HEK293 (cell line): ENCODE measurements around the gene PDE2A.

Source experiments
- CTCF ChIA-PET: fragments of 350-600 bp; formaldehyde crosslinking; extraction: SDS; loops from one replicate; lab custom pipeline; 2021; ENCODE audit warnings: antibody characterized with exemption; lab: Yijun Ruan, JAX
- POLR2A ChIA-PET: fragments of 300-600 bp; formaldehyde crosslinking; extraction: SDS; loops from one replicate; lab custom pipeline; 2020; ENCODE audit warnings: antibody characterized with exemption, inconsistent platforms; lab: Yijun Ruan, JAX
- H3K27ac ChIP-seq: fragments of 200-500 bp; sonication (Bioruptor generic); 2 replicates; pipeline ENCODE4 v1.5.1; 2014; ENCODE audit warnings: low read depth, low read length, control low read depth, inconsistent platforms; ENCODE audit errors: extremely low read depth
- H3K36me3 ChIP-seq, 2 experiments: fragments of 200-500 bp in 1 of 2; sonication (Bioruptor generic) in 1 of 2; 1 replicate in 1 of 2; 2 replicates in 1 of 2; pipeline ENCODE4 v1.5.1; 2014 to 2017; ENCODE audit warnings: inconsistent platforms in 2 of 2, low read length in 2 of 2; ENCODE audit not compliant: control insufficient read depth in 2 of 2, insufficient read depth in 1 of 2
- H3K4me1 ChIP-seq: fragments of 200-500 bp; sonication (Bioruptor generic); 2 replicates; pipeline ENCODE4 v1.5.1; 2014; ENCODE audit warnings: mild to moderate bottlenecking, low read length, inconsistent platforms; ENCODE audit not compliant: control insufficient read depth, insufficient read depth
- H3K4me3 ChIP-seq: 2 replicates; pipeline ENCODE4 v1.5.1; 2011; ENCODE audit warnings: low read depth, mild to moderate bottlenecking, control low read depth, low read length, moderate library complexity
- H3K9me3 ChIP-seq: fragments of 200-500 bp; sonication (Bioruptor generic); 2 replicates; pipeline ENCODE4 v1.5.1; 2014; ENCODE audit warnings: low read depth, low read length, inconsistent platforms; ENCODE audit not compliant: control insufficient read depth, insufficient read depth
- BCL11B ChIP-seq: fragments of 450-650 bp; formaldehyde crosslinking; IDR thresholded peaks from 2 replicates; pipeline ENCODE4 v1.5.1; 2016; ENCODE audit warnings: low read depth, missing biosample characterization, missing genetic modification characterization
- INSM2 ChIP-seq: fragments of 450-650 bp; formaldehyde crosslinking; IDR thresholded peaks from 2 replicates; pipeline ENCODE4 v1.5.1; 2016; ENCODE audit warnings: missing biosample characterization, missing genetic modification characterization
- KLF10 ChIP-seq: fragments of 450-650 bp; IDR thresholded peaks from 2 replicates; pipeline ENCODE4 v1.5.1; 2018; ENCODE audit warnings: missing biosample characterization, mild to moderate bottlenecking, missing genetic modification characterization
- KLF8 ChIP-seq: fragments of 450-650 bp; formaldehyde crosslinking; IDR thresholded peaks from 2 replicates; pipeline ENCODE4 v1.5.1; 2016; ENCODE audit warnings: missing biosample characterization, missing genetic modification characterization
- MZF1 ChIP-seq: fragments of 450-650 bp; formaldehyde crosslinking; IDR thresholded peaks from 2 replicates; pipeline ENCODE4 v1.5.1; 2017; ENCODE audit warnings: missing biosample characterization, missing genetic modification characterization, borderline replicate concordance
- SCRT2 ChIP-seq: fragments of 450-650 bp; formaldehyde crosslinking; IDR thresholded peaks from 2 replicates; pipeline ENCODE4 v1.5.1; 2016; ENCODE audit warnings: missing biosample characterization, missing genetic modification characterization
- ZNF266 ChIP-seq: fragments of 450-650 bp; formaldehyde crosslinking; IDR thresholded peaks from 2 replicates; pipeline ENCODE4 v1.5.1; 2016; ENCODE audit warnings: missing biosample characterization, missing genetic modification characterization, low read depth
- ZNF274 ChIP-seq, 2 experiments: fragments of 200-500 bp in 1 of 2; fragments of 450-650 bp in 1 of 2; sonication (Bioruptor generic) in 1 of 2; formaldehyde crosslinking in 1 of 2; IDR thresholded peaks; 2 replicates each; pipeline versions ENCODE4 v1.5.1 to v1.6.1; 2014 to 2016; ENCODE audit warnings: borderline replicate concordance in 1 of 2, inconsistent platforms in 1 of 2, low read length in 1 of 2, missing biosample characterization in 1 of 2, missing genetic modification characterization in 1 of 2
- ZNF292 ChIP-seq: fragments of 450-650 bp; formaldehyde crosslinking; IDR thresholded peaks from 2 replicates; pipeline ENCODE4 v1.5.1; 2016; ENCODE audit warnings: low read depth, missing biosample characterization, missing genetic modification characterization, borderline replicate concordance
- ZNF398 ChIP-seq: fragments of 450-650 bp; formaldehyde crosslinking; IDR thresholded peaks from 2 replicates; pipeline ENCODE4 v1.5.1; 2017; ENCODE audit warnings: missing biosample characterization, missing genetic modification characterization
- ZNF518A ChIP-seq: fragments of 450-650 bp; formaldehyde crosslinking; conservative IDR thresholded peaks from 2 replicates; pipeline ENCODE4 v1.5.1; 2016; ENCODE audit warnings: low read depth, missing biosample characterization, missing genetic modification characterization
- ZNF626 ChIP-seq: fragments of 450-650 bp; sonication (Bioruptor Pico); formaldehyde crosslinking; IDR thresholded peaks from 2 replicates; pipeline ENCODE4 v1.5.1; 2018; ENCODE audit warnings: missing biosample characterization, missing genetic modification characterization, inconsistent platforms
- ZNF639 ChIP-seq: fragments of 450-650 bp; formaldehyde crosslinking; IDR thresholded peaks from 2 replicates; pipeline ENCODE4 v1.5.1; 2016; ENCODE audit warnings: missing biosample characterization, missing genetic modification characterization
- ZNF692 ChIP-seq: fragments of 450-650 bp; formaldehyde crosslinking; IDR thresholded peaks from 2 replicates; pipeline ENCODE4 v1.5.1; 2016; ENCODE audit warnings: missing biosample characterization, missing genetic modification characterization
- TF ChIP-seq, protein P1 (sequence below): fragments of 450-650 bp; formaldehyde crosslinking; IDR thresholded peaks from 2 replicates; pipeline ENCODE4 v1.5.1; 2016; ENCODE audit warnings: missing biosample characterization, missing genetic modification characterization, low read depth

PDE2A gene

DNA sequence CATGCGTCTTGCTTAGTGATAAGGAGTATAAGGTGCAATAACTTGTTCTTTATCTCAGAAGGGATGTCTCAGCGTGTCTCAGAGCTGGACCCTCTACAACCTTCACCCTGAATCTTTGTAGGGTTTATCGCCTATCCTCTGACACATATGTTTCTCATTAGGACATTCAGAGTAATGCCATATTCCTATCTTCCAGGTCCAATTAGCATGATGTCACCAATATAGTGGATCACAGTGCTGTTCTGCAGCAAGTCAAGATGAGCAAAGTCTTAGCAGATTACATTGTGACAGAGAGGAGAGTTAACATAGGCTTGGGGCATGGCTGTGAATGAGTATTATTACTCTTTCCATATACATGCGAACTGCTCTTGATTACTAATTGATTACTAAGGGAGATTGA, 129.6 kb downstream of the PDE2A start:
- Histone ChIP-seq H3K9me3 (no peaks in the 10 kb centered on the region), H3K27ac (no peak overlapping the region), H3K4me3 (no peak overlapping the region), H3K36me3 (no peaks in the 10 kb centered on the region)
- CTCF ChIA-PET: interaction anchor here (1.2 kb wide), 2 partner anchors 9 to 29 kb away, joined by 3 to 6 read pairs; no protein-coding TSS in a partner anchor
- TF ChIP-seq ZNF639 (tag by site-specific recombination): no peak
- TF ChIP-seq ZNF398 (tag by site-specific recombination): no peak
- no peak for TF ChIP-seq MZF1 (tag by site-specific recombination)
- no peak for TF ChIP-seq ZNF518A (tag by site-specific recombination)
- no peak for TF ChIP-seq KLF8 (tag by site-specific recombination)
- TF ChIP-seq, protein P1, sequence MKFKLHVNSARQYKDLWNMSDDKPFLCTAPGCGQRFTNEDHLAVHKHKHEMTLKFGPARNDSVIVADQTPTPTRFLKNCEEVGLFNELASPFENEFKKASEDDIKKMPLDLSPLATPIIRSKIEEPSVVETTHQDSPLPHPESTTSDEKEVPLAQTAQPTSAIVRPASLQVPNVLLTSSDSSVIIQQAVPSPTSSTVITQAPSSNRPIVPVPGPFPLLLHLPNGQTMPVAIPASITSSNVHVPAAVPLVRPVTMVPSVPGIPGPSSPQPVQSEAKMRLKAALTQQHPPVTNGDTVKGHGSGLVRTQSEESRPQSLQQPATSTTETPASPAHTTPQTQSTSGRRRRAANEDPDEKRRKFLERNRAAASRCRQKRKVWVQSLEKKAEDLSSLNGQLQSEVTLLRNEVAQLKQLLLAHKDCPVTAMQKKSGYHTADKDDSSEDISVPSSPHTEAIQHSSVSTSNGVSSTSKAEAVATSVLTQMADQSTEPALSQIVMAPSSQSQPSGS: 0 out of 2 replicates have a peak, but pooled peaks have one; percentile 20
- TF ChIP-seq, all 188 proteins: peak for 1
- no peaks in the 10 kb centered on the region for H3K4me1 ChIP-seq
- POLR2A ChIA-PET: no interaction called here

- H3K9me3 ChIP-seq: no peaks in the 10 kb centered on the region
- H3K27ac ChIP-seq: no peak overlapping the region
- H3K36me3 ChIP-seq: no peaks in the 10 kb centered on the region
- CTCF ChIA-PET: no interaction called here
- POLR2A ChIA-PET: no interaction called here
- no peaks in the 10 kb centered on the region for H3K4me1 ChIP-seq
- no peak overlapping the region for H3K4me3 ChIP-seq
- TF ChIP-seq SCRT2: peak; percentile 55; the same call in 1 of the 2 replicates
- no peak for TF ChIP-seq BCL11B
Measured at GRCh38 chr11:72543849-72544542, 130.2 kb downstream of the PDE2A start.

DNA sequence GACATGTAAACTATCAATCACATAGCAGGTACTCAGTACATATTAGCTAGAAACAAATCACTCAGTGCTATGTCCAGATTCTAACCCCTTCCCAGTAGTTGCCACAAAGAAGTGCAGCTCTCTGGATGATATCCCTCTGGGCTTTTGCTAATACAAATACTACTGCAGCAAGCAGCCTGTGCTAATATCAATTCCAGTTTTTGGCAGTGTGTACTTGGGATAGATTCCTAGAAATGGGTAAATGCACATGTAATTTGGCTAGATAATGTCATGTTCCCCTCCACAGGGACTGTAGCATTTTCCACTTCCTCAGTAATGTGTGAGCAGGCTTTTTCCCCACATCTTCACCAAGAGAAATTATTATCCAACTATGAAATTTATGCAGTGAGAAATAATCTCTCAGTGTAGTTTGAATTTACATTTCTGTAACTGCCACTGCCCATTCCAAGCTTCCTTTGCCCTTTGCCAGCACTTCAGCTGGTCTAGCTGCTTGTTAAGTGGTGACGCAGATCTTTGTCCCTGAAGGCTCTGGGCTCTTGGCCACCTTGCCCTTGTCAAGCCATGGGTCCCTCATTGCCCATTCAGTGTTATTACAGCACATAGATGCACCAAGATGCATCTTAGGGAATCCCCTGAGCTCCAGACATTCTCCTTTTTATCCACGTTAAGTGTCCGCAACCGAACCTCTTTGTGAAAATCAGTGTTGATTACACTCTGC, 132.8 kb downstream of the PDE2A start:
- Histone ChIP-seq H3K36me3 (no peaks in the 10 kb centered on the region), H3K9me3 (no peaks in the 10 kb centered on the region), H3K27ac (no peak overlapping the region), H3K4me1 (no peaks in the 10 kb centered on the region), H3K4me3 (no peak overlapping the region)
- POLR2A ChIA-PET: no interaction called here
- CTCF ChIA-PET: interaction anchor here (0.6 to 1.4 kb wide), 3 partner anchors 16 to 47 kb away, joined by 3 read pairs; no protein-coding TSS in a partner anchor
- TF ChIP-seq ZNF274 (IDR thresholded peaks at IDR 0.05; ENCODE audit: low read length): no peak
- no peak for TF ChIP-seq ZNF274 (tag by site-specific recombination; IDR thresholded peaks at IDR 0.05; ENCODE audit: borderline replicate concordance)
- no peak for TF ChIP-seq ZNF626 (tag by site-specific recombination)
- no peak for TF ChIP-seq ZNF266 (tag by site-specific recombination)
- no peak for TF ChIP-seq INSM2 (tag by site-specific recombination)
- no peak for TF ChIP-seq ZNF292 (tag by site-specific recombination)
- no peak for TF ChIP-seq KLF10 (tag by site-specific recombination)
- no peak for TF ChIP-seq ZNF692 (tag by site-specific recombination)
